CD4-positive, alpha-beta memory T cell (primary cell): Measurements from ENCODE around the gene MED20. TPM values are rescaled to one million over a fixed set of nuclear protein-coding genes. Genes with fewer than 3 reads are reported as not detected.

Source experiments
- CTCF ChIA-PET: fragments of 350-600 bp; sonication (Branson Sonifier 250); formaldehyde crosslinking; loops from one replicate; lab custom pipeline; 2021; ENCODE audit warnings: inconsistent platforms; ENCODE audit not compliant: partially characterized antibody; lab: Charles Lee
- POLR2A ChIA-PET: fragments of 350-600 bp; sonication (Branson Sonifier 250); formaldehyde crosslinking; loops from one replicate; lab custom pipeline; 2021; ENCODE audit not compliant: partially characterized antibody; lab: Charles Lee
- DNase-seq, 5 donors: peaks; one replicate each; pipeline versions ENCODE4 v3.0.0 to v3.0.0-alpha.2; 2020 to 2022; ENCODE audit warnings: mixed read lengths in 1 of 5
- H3K27ac ChIP-seq: one replicate; pipeline ENCODE4 v1.7.0; 2013; ENCODE audit warnings: low read depth, low read length
- H3K27me3 ChIP-seq: 2 replicates; pipeline ENCODE4 v1.7.0; 2013; ENCODE audit warnings: mild to moderate bottlenecking, low read length, moderate library complexity; ENCODE audit not compliant: insufficient read depth
- H3K36me3 ChIP-seq: 2 replicates; pipeline ENCODE4 v1.7.0; 2013; ENCODE audit warnings: mild to moderate bottlenecking, low read length, moderate library complexity; ENCODE audit not compliant: insufficient read depth
- H3K4me1 ChIP-seq: 2 replicates; pipeline ENCODE4 v1.7.0; 2013; ENCODE audit warnings: mild to moderate bottlenecking, low read length, moderate library complexity; ENCODE audit not compliant: insufficient read depth
- H3K4me3 ChIP-seq, 2 donors: one replicate each; pipeline ENCODE4 v1.7.0; 2013; ENCODE audit warnings: low read length in 2 of 2, mild to moderate bottlenecking in 1 of 2
- H3K9me3 ChIP-seq, 2 donors: one replicate each; pipeline ENCODE4 v1.7.0; 2013; ENCODE audit warnings: low read length in 2 of 2, control low read depth in 1 of 2; ENCODE audit not compliant: control insufficient read depth in 1 of 2
- H3K27ac Mint-ChIP-seq, 7 donors: one replicate each; pipeline ENCODE4 v1.8.0; 2020 to 2021; ENCODE audit warnings: mixed read lengths in 7 of 7, mild to moderate bottlenecking in 6 of 7, inconsistent platforms in 3 of 7, moderate library complexity in 3 of 7
- H3K27me3 Mint-ChIP-seq, 2 donors: one replicate each; pipeline ENCODE4 v1.8.0; 2020 to 2021; ENCODE audit warnings: mixed read lengths in 2 of 2
- H3K36me3 Mint-ChIP-seq, 2 donors: one replicate each; pipeline ENCODE4 v1.8.0; 2020 to 2021; ENCODE audit warnings: mixed read lengths in 2 of 2, inconsistent platforms in 1 of 2, mild to moderate bottlenecking in 1 of 2
- H3K4me1 Mint-ChIP-seq, 4 donors: one replicate each; pipeline ENCODE4 v1.8.0; 2020 to 2021; ENCODE audit warnings: mixed read lengths in 4 of 4, mild to moderate bottlenecking in 1 of 4
- H3K4me3 Mint-ChIP-seq, 8 donors: one replicate each; pipeline ENCODE4 v1.8.0; 2020 to 2021; ENCODE audit warnings: mixed read lengths in 8 of 8, mild to moderate bottlenecking in 7 of 8, moderate library complexity in 6 of 8, inconsistent platforms in 3 of 8
- H3K9me3 Mint-ChIP-seq, 8 donors: one replicate each; pipeline ENCODE4 v1.8.0; 2020 to 2021; ENCODE audit warnings: mixed read lengths in 8 of 8, mild to moderate bottlenecking in 5 of 8, inconsistent platforms in 3 of 8, moderate library complexity in 1 of 8
- intact Hi-C: fragments of 100-400 bp; cut with micrococcal nuclease; formaldehyde crosslinking; loops from one replicate; pipeline ENCODE4 v1.15.1; 2023
- polyA plus RNA-seq, 2 donors: library from polyadenylated mRNA; unstranded; fragments of 300-500 nt; fragmentation: Illumina TruSeq; gene quantifications; one replicate each; pipeline ENCODE4 v1.2.3, GENCODE V29; 2021
- total RNA-seq, 2 experiments: library from RNA; stranded (reverse); gene quantifications; one replicate each; pipeline ENCODE4 v1.2.3, GENCODE V29; 2021

Gene MED20
- total and polyA plus RNA-seq, 4 experiments from 2014 or later = 3.5 to 11.5 (median 8.2) TPM

DNA sequence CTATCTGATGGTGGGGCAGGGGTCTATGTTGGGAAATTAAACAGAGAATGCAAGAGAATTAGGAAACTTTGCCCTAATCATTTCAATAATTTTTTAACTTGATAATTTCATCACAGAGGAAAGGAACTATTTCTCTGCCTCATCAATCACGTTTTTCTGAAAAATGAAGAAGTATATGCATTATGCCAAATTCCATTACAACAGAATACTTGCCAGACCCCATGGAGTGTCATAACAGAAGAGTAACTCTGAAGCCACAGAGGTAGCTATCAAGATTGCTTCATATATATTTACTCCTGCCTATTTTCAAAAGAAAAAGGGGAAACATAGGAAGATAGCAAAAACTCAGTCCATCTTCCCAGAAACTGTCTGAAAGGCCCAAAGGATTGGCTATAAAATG lies 20.1 kb downstream of the MED20 start:
- no peak overlapping the region for H3K4me3 ChIP-seq
- no peak for DNase-seq
- no peaks in the 10 kb centered on the region for H3K9me3 ChIP-seq
- Mint-ChIP-seq H3K27me3 (no peaks in the 10 kb centered on the region), H3K4me1 (peaks cover 14 to 19% (median 15%) of the 10 kb centered on the region in 4 donors), H3K27ac (no peak overlapping the region), H3K36me3 (peaks cover 4 to 12% of the 10 kb centered on the region in 2 donors), H3K9me3 (no peaks in the 10 kb centered on the region), H3K4me3 (no peak overlapping the region)
- POLR2A ChIA-PET = no interaction called here
- H3K4me1 ChIP-seq = peaks cover 12% of the 10 kb centered on the region
- H3K27me3 ChIP-seq = no peaks in the 10 kb centered on the region
- CTCF ChIA-PET = interaction anchor here (1.2 to 2.4 kb wide), 4 partner anchors 9 to 204 kb away, joined by 4 to 15 read pairs (median 6); no protein-coding TSS in a partner anchor
- no peak overlapping the region for H3K27ac ChIP-seq
- intact Hi-C loops = loop anchor here (5.0 kb wide), 1 partner anchor 36 kb away; no protein-coding TSS in a partner anchor
- H3K36me3 ChIP-seq = peaks cover 4% of the 10 kb centered on the region

DNA sequence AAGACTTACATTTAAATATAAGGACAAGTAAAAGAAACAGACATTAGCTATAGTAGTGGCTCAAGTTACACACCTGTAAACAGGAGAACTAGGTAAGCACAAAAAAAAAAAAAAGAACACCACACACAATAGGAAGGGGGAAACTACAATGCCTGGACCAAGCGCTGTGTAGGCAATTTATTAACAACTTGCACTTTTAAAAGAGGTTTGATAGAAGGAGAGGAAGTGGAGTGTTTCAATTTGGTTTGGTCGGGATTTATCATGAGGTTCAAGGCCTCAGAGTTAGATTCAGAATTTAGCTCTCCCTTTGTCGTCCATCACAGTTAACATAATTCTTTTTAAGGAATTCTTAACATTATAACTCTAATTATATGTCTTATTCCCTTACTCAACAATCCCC lies 24.7 kb downstream of the MED20 start:
- peaks cover 0 to 6% of the 10 kb centered on the region in 2 donors for H3K36me3 Mint-ChIP-seq
- H3K27ac ChIP-seq = peak overlapping the region; percentile 77
- peaks cover 23% of the 10 kb centered on the region for H3K4me1 ChIP-seq
- peak overlapping the region in 5 of 7 donors; percentile 79 to 94 (median 92) for H3K27ac Mint-ChIP-seq
- intact Hi-C loops = no loop called here
- peaks cover 9 to 12% (median 10%) of the 10 kb centered on the region in 4 donors for H3K4me1 Mint-ChIP-seq
- ChIA-PET CTCF (interaction anchor here (1.1 to 4.2 kb wide), 4 partner anchors 25 to 154 kb away, joined by 3 to 27 read pairs (median 10); partner anchors contain the start of genes BYSL, MED20 and TAF8), POLR2A (interaction anchor here (1.1 to 3.5 kb wide), 7 partner anchors 10 to 153 kb away, joined by 3 to 24 read pairs (median 8); partner anchors contain the start of genes BYSL, MED20, TAF8 and TOMM6)
- H3K27me3 ChIP-seq = no peaks in the 10 kb centered on the region
- no peak for DNase-seq
- no peaks in the 10 kb centered on the region for H3K27me3 Mint-ChIP-seq
- peak overlapping the region in 4 of 8 donors; percentile 35 to 98 (median 82) for H3K4me3 Mint-ChIP-seq
- H3K4me3 ChIP-seq = no peak overlapping the region
- H3K9me3 ChIP-seq = no peaks in the 10 kb centered on the region
- H3K9me3 Mint-ChIP-seq = no peaks in the 10 kb centered on the region
- no peaks in the 10 kb centered on the region for H3K36me3 ChIP-seq

DNA sequence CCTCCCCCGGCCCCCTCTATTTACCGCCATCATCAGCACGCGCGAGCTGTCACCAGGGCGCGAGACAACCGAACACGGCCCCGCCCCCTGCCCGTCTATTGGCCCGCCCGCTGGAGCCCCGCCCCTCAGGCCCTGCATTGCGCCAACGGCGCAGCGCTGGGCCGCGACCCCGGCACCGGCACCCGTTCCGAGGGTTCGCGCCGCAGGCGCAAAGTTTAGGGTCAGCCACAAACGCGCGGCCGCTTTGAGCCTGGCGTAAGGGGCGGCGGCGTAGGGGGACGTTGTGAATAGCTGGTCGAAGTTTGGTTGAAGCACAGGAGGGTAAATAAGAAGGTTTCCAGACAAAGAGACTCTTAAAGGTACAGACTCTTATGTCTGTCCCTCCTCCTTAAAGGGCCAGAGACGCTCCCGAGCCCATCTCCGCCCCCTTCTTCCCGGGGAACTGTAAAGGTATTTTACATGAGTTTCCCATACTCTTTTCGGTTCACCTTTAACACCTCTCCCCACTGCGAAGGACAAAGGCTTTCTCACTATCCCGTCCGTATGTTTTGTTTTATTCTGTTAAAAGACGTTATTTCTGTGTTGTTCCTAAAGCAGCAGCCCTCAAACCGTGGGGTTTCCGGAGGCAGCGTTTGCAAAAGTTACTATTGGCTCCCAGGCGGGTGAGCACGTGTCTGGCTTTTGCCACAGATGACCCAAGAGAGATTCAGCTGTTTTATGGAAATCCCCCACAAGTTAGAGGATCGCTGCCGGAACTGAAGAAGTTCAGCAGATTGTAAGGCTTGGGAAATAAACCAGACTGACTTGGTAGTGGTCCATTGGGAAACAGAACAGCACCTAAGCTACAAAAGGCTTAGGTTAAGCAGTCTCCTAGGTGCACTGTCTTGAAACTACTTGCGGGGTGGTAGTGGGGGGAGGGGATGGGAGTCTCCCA lies 25.4 kb downstream of the MED20 start, which contains the start of gene USP49:
TSS of gene USP49 (minus strand) at position 76 of the 934 bp plus-strand sequence. CDS start 88,392 bp downstream, outside the sequence.
- Mint-ChIP-seq H3K4me1 (peaks cover 9 to 12% (median 10%) of the 10 kb centered on the region in 4 donors), H3K9me3 (no peaks in the 10 kb centered on the region), H3K4me3 (peak within 1 kb of the TSS in 2 of 8 donors; percentile 90 to 98), H3K36me3 (peaks cover 0 to 6% of the 10 kb centered on the region in 2 donors), H3K27ac (peak within 1 kb of the TSS in 6 of 7 donors; percentile 79 to 94 (median 90)), H3K27me3 (no peaks in the 10 kb centered on the region)
- Histone ChIP-seq H3K9me3 (no peaks in the 10 kb centered on the region), H3K27me3 (no peaks in the 10 kb centered on the region), H3K27ac (peak within 1 kb of the TSS; percentile 77), H3K4me1 (peaks cover 23% of the 10 kb centered on the region), H3K4me3 (peak within 1 kb of the TSS; percentile 74 to 91), H3K36me3 (no peaks in the 10 kb centered on the region)
- intact Hi-C loops = loop anchor here (1.0 to 2.0 kb wide), 4 partner anchors 26 to 149 kb away; partner anchors contain the start of genes BYSL, MED20, PRICKLE4 and TOMM6
- POLR2A ChIA-PET = interaction anchor here (1.1 to 3.5 kb wide), 9 partner anchors 11 to 167 kb away, joined by 3 to 24 read pairs (median 8); partner anchors contain the start of genes BYSL, MED20, TAF8 and TOMM6
- CTCF ChIA-PET = interaction anchor here (0.6 to 4.2 kb wide), 7 partner anchors 19 to 155 kb away, joined by 3 to 27 read pairs (median 4); partner anchors contain the start of genes BYSL, MED20, TAF8 and TOMM6
- peak; percentile 86 to 92 (median 88) for DNase-seq

DNA sequence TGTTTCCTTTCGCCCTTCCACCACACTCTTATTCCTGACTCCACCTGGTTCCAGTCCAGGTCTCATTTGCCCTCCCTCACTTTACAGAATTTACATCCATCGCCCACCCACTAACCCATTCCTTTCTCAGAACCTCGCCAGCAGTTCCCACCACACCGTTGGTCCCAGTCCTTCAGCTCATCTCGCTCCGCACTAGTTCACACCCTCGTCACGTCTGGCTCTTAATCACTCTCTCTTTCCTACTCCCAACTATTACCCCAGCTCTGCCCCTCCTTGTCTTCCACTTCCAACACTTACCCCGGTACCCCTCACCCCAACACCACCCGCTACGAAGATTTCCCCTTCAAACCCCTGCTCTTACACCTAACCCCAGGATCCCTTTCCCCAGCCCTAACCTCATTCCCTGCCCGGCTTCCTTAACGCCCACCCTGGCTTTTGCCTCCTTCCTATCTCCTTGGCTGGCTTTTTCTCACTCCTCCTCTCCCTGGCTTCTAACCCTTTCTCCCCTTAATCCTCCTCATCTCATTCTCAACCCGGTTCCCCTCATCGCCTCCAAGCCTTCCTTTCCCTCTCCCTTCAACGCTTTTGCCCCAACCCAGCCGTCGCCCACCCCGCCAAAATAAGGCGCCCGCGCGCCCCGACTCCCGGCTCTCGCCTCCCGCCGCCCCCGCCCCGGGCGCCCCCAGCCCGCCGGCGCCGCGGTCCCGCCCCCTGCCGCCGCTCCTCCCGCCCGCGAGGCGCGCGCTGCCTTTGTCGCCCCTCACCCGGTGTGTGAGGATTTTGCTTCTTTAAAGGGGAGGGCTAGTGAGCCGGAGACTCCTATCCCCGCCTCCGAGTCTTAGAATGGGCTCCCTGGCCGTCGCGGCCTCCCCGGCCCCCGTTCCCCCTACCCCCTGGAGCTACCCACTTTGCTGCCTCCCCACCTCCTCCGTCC lies 26.3 kb downstream of the MED20 start:
- peaks cover 23% of the 10 kb centered on the region for H3K4me1 ChIP-seq
- no peaks in the 10 kb centered on the region for H3K27me3 ChIP-seq
- peak in 1 of 5 donors; percentile 6 for DNase-seq
- Mint-ChIP-seq H3K4me1 (peaks cover 9 to 12% (median 10%) of the 10 kb centered on the region in 4 donors), H3K27me3 (no peaks in the 10 kb centered on the region), H3K27ac (peak overlapping the region in 4 of 7 donors; percentile 79 to 94 (median 90)), H3K36me3 (peaks cover 0 to 6% of the 10 kb centered on the region in 2 donors), H3K9me3 (no peaks in the 10 kb centered on the region), H3K4me3 (peak overlapping the region in 2 of 8 donors; percentile 90 to 98)
- POLR2A ChIA-PET = interaction anchor here (1.1 to 3.5 kb wide), 7 partner anchors 12 to 168 kb away, joined by 4 to 24 read pairs (median 10); partner anchors contain the start of genes BYSL, MED20, TAF8 and TOMM6
- CTCF ChIA-PET = interaction anchor here (0.6 to 4.2 kb wide), 5 partner anchors 18 to 151 kb away, joined by 3 to 27 read pairs (median 4); partner anchors contain the start of genes BYSL, MED20 and TOMM6
- no peaks in the 10 kb centered on the region for H3K9me3 ChIP-seq
- H3K27ac ChIP-seq = peak overlapping the region; percentile 77
- intact Hi-C loops = loop anchor here (1.0 to 2.0 kb wide), 4 partner anchors 27 to 150 kb away; partner anchors contain the start of genes BYSL, MED20, PRICKLE4 and TOMM6
- no peaks in the 10 kb centered on the region for H3K36me3 ChIP-seq
- H3K4me3 ChIP-seq = peak overlapping the region; percentile 30 to 91

DNA sequence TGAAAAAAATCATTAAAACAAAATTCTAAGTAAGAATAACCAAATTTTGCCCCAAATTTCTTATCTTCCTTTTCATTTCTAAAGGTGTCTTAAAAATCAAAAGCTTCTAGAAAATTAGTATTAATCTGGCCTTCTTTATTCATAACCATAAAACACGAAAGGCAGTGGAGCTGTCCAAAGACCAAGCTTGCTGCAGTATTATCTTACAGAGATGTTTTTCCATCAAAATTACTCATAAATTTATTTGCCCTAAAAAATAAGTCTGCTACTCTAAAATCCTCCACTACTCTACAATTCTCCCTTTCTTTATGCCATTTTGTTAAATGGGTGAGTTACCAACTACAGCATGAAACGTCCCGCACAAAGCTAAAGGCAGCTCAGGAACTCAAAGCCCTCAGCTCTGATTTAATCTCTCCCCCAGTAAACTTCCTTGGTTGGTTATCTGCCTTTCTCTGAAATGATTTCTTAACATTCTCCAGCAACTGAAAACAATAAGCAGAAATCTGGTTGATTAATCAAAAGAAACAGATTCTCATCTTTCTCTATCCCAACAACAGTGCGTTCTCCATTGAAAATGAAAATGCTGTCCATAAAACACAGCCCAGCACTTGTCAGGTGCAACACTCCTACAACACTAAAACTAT lies 27.9 kb downstream of the MED20 start:
- peaks cover 9 to 12% (median 10%) of the 10 kb centered on the region in 4 donors for H3K4me1 Mint-ChIP-seq
- CTCF ChIA-PET = interaction anchor here (0.9 to 4.2 kb wide), 4 partner anchors 11 to 153 kb away, joined by 3 to 27 read pairs (median 4); partner anchors contain the start of genes BYSL and MED20
- peaks cover 0 to 6% of the 10 kb centered on the region in 2 donors for H3K36me3 Mint-ChIP-seq
- H3K4me3 Mint-ChIP-seq = no peak overlapping the region
- no peak for DNase-seq
- POLR2A ChIA-PET = interaction anchor here (0.6 to 0.8 kb wide), 2 partner anchors 28 to 1736 kb away, joined by 3 to 4 read pairs; partner anchors contain the start of genes BYSL, GTPBP2 and MED20
- Histone ChIP-seq H3K4me1 (peaks cover 23% of the 10 kb centered on the region), H3K27ac (no peak overlapping the region), H3K9me3 (no peaks in the 10 kb centered on the region), H3K4me3 (no peak overlapping the region), H3K27me3 (no peaks in the 10 kb centered on the region), H3K36me3 (no peaks in the 10 kb centered on the region)
- no peak overlapping the region for H3K27ac Mint-ChIP-seq
- intact Hi-C loops = no loop called here
- no peaks in the 10 kb centered on the region for H3K27me3 Mint-ChIP-seq
- H3K9me3 Mint-ChIP-seq = no peaks in the 10 kb centered on the region
